HepG2 (cell line): ENCODE measurements around the gene PLCG1. TPM values are rescaled to one million over a fixed set of nuclear protein-coding genes. Genes with fewer than 3 reads are reported as not detected.

Source experiments
- ATAC-seq: fragments of 200-7000 bp; cut with Tn5 transposase; 3 replicates; pipeline ENCODE4 v1.9.1; 2020; ENCODE audit warnings: mild to moderate bottlenecking, moderate library complexity
- BruUV-seq: library from RNA; stranded (reverse); fragments of 400-500 nt; replicated peaks from 2 replicates; lab custom pipeline; 2021; lab: Mats Ljungman, UMichigan
- CTCF ChIA-PET: fragments of 300-600 bp; formaldehyde crosslinking; extraction: SDS; loops from one replicate; lab custom pipeline; 2021; ENCODE audit warnings: low total read pairs, inconsistent platforms, low intra/inter-chr PET ratio; lab: Yijun Ruan, JAX
- POLR2A ChIA-PET: fragments of 350-600 bp; sonication (Branson Sonifier 250); formaldehyde crosslinking; loops from one replicate; lab custom pipeline; 2020; ENCODE audit warnings: antibody characterized with exemption, inconsistent platforms; lab: Yijun Ruan, JAX
- DNase-seq: peaks from one replicate; pipeline ENCODE4 v3.0.0-alpha.2; 2015; ENCODE audit warnings: low spot score
- FAIRE-seq: peaks from 3 replicates; lab custom pipeline; 2011; peaks lifted over from hg19 to GRCh38; lab: Jason Lieb, UNC
- H2AFZ ChIP-seq: one replicate; pipeline ENCODE4 v1.6.1; 2011; ENCODE audit warnings: low read length, inconsistent platforms
- H3K27ac ChIP-seq: fragments of 300-600 bp; 3 replicates; pipeline ENCODE4 v1.8.0; 2011; ENCODE audit warnings: mixed run types, mild to moderate bottlenecking, mixed read lengths, low read length, inconsistent platforms; ENCODE audit not compliant: insufficient read depth; ENCODE audit errors: extremely low read length
- H3K27me3 ChIP-seq, 2 experiments: fragments of 200-600 bp in 1 of 2; 2 replicates in 1 of 2; 3 replicates in 1 of 2; pipeline versions ENCODE4 v1.6.0 to v1.8.0; 2011; ENCODE audit warnings: low read length in 2 of 2, mild to moderate bottlenecking in 2 of 2, moderate library complexity in 2 of 2, inconsistent platforms in 1 of 2; ENCODE audit not compliant: insufficient read depth in 2 of 2, control insufficient read depth in 1 of 2
- H3K36me3 ChIP-seq, 2 experiments: fragments of 200-600 bp in 1 of 2; replicated peaks in 1 of 2; 2 replicates in 1 of 2; 3 replicates in 1 of 2; pipeline versions ENCODE4 v1.5.1 to v1.8.0; 2011; ENCODE audit warnings: low read length in 2 of 2, inconsistent platforms in 1 of 2; ENCODE audit not compliant: insufficient read depth in 2 of 2, control insufficient read depth in 1 of 2
- H3K4me1 ChIP-seq: 2 replicates; pipeline ENCODE4 v1.5.1; 2012; ENCODE audit warnings: low read length, inconsistent platforms; ENCODE audit not compliant: insufficient read depth
- H3K4me2 ChIP-seq: 2 replicates; pipeline ENCODE4 v1.6.0; 2011; ENCODE audit warnings: low read depth, low read length, inconsistent platforms
- H3K4me3 ChIP-seq, 3 experiments: fragments of 200-600 bp in 1 of 3; sonication (generic), shearing (Covaris generic) in 1 of 3; replicated peaks in 1 of 3; 2 replicates each; pipeline ENCODE4 v1.5.1; 2011 to 2016; ENCODE audit warnings: low read length in 3 of 3, inconsistent platforms in 2 of 3, low read depth in 2 of 3, mild to moderate bottlenecking in 2 of 3, control low read depth in 1 of 3, mixed read lengths in 1 of 3; ENCODE audit not compliant: insufficient read depth in 1 of 3
- H3K79me2 ChIP-seq: one replicate; pipeline ENCODE4 v1.6.1; 2011; ENCODE audit warnings: low read length, inconsistent platforms; ENCODE audit not compliant: insufficient read depth
- H3K9ac ChIP-seq: 2 replicates; pipeline ENCODE4 v1.6.0; 2011; ENCODE audit warnings: mild to moderate bottlenecking, low read depth, low read length, inconsistent platforms; ENCODE audit not compliant: insufficient read depth
- H3K9me3 ChIP-seq: 2 replicates; pipeline ENCODE4 v1.5.1; 2012; ENCODE audit warnings: mild to moderate bottlenecking, low read length
- H4K20me1 ChIP-seq: 2 replicates; pipeline ENCODE4 v1.6.0; 2011; ENCODE audit warnings: inconsistent platforms, mild to moderate bottlenecking, low read length, moderate library complexity; ENCODE audit not compliant: insufficient read depth
- CHD4 ChIP-seq: fragments of 200-600 bp; sonication (generic); IDR thresholded peaks from 2 replicates; pipeline ENCODE4 v1.7.0; 2017; ENCODE audit warnings: mild to moderate bottlenecking, low read length, borderline replicate concordance
- KAT2B ChIP-seq: fragments of 150-350 bp; IDR thresholded peaks from 2 replicates; pipeline ENCODE4 v1.6.1; 2014; ENCODE audit warnings: low read depth, low read length, borderline replicate concordance
- KDM2A ChIP-seq: sonication (generic); formaldehyde crosslinking; IDR thresholded peaks from 2 replicates; pipeline ENCODE4 v1.4.0; 2020; ENCODE audit warnings: low read depth, missing genetic modification reagents, borderline replicate concordance
- RELA ChIP-seq: sonication (generic); formaldehyde crosslinking; IDR thresholded peaks from 2 replicates; pipeline ENCODE4 v1.4.0; 2020; ENCODE audit warnings: missing genetic modification reagents
- SMYD3 ChIP-seq: sonication (generic); formaldehyde crosslinking; IDR thresholded peaks from 2 replicates; pipeline ENCODE4 v1.8.1; 2023; ENCODE audit warnings: mild to moderate bottlenecking, missing genetic modification reagents
- SRSF1 ChIP-seq: fragments of 200-400 bp; formaldehyde crosslinking; optimal IDR thresholded peaks from 2 replicates; pipeline ENCODE3; 2017; ENCODE audit warnings: mild to moderate bottlenecking, low read depth, low read length, moderate library complexity
- SRY ChIP-seq: sonication (generic); formaldehyde crosslinking; IDR thresholded peaks from 2 replicates; pipeline ENCODE4 v1.8.0; 2022; ENCODE audit warnings: mild to moderate bottlenecking, missing genetic modification reagents
- TARDBP ChIP-seq: sonication (generic); formaldehyde crosslinking; IDR thresholded peaks from 2 replicates; pipeline ENCODE4 v1.8.0; 2022; ENCODE audit warnings: mild to moderate bottlenecking, missing genetic modification reagents
- TCF7L2 ChIP-seq: IDR thresholded peaks from 2 replicates; pipeline ENCODE4 v1.6.1; 2011; ENCODE audit warnings: mild to moderate bottlenecking, low read depth, low read length, moderate library complexity
- ZBTB38 ChIP-seq: sonication (generic); formaldehyde crosslinking; IDR thresholded peaks from 2 replicates; pipeline ENCODE4 v1.5.1; 2020; ENCODE audit warnings: mild to moderate bottlenecking, missing genetic modification reagents
- ZEB1 ChIP-seq: IDR thresholded peaks from 2 replicates; pipeline ENCODE4 v1.6.1; 2012; ENCODE audit warnings: mild to moderate bottlenecking, low read depth, inconsistent platforms; ENCODE audit not compliant: insufficient replicate concordance
- ZNF282 ChIP-seq: fragments of 450-650 bp; IDR thresholded peaks from 2 replicates; pipeline ENCODE4 v1.6.1; 2018; ENCODE audit not compliant: partially characterized antibody
- ZNF3 ChIP-seq: IDR thresholded peaks from 2 replicates; pipeline ENCODE4 v1.7.0; 2017; ENCODE audit warnings: inconsistent platforms
- ZNF326 ChIP-seq: sonication (generic); formaldehyde crosslinking; IDR thresholded peaks from 2 replicates; pipeline ENCODE4 v1.4.0; 2020; ENCODE audit warnings: missing genetic modification reagents, borderline replicate concordance
- ZNF546 ChIP-seq: sonication (generic); formaldehyde crosslinking; conservative IDR thresholded peaks from 2 replicates; pipeline ENCODE4 v1.8.1; 2023; ENCODE audit warnings: mild to moderate bottlenecking, missing genetic modification reagents
- ZNF724P ChIP-seq: sonication (generic); formaldehyde crosslinking; IDR thresholded peaks from 2 replicates; pipeline ENCODE4 v1.8.0; 2022; ENCODE audit warnings: missing genetic modification reagents, borderline replicate concordance
- ZNF75D ChIP-seq: sonication (generic); formaldehyde crosslinking; IDR thresholded peaks from 2 replicates; pipeline ENCODE4 v1.8.1; 2023; ENCODE audit warnings: missing genetic modification reagents, mild to moderate bottlenecking, borderline replicate concordance
- ZNF761 ChIP-seq: sonication (generic); formaldehyde crosslinking; conservative IDR thresholded peaks from 2 replicates; pipeline ENCODE4 v1.4.0; 2020; ENCODE audit warnings: mild to moderate bottlenecking, missing genetic modification reagents
- ZNF878 ChIP-seq: sonication (generic); formaldehyde crosslinking; IDR thresholded peaks from 2 replicates; pipeline ENCODE4 v1.8.1; 2023; ENCODE audit warnings: mild to moderate bottlenecking, missing genetic modification reagents, moderate library complexity
- WGBS: methylation state at CpG from one replicate; pipeline ENCODE4 v1.1.6; 2017; ENCODE audit warnings: low lambda C conversion rate; 5-methylcytosine and 5-hydroxymethylcytosine counted together
- in situ Hi-C: cut with HindIII; loops from 2 replicates; pipeline ENCODE4 v1.10.0; 2017; ENCODE audit warnings: low pct_unique_long_range_greater_than_20kb; ENCODE audit not compliant: extremely low pct_ligation_motif_present
- intact Hi-C: fragments of 100-400 bp; cut with micrococcal nuclease; formaldehyde crosslinking; loops from one replicate; pipeline ENCODE4 v1.10.0; 2022; ENCODE audit not compliant: unreplicated experiment
- polyA plus RNA-seq, 8 experiments: library from polyadenylated mRNA; depleted of rRNA in 3 of 8; stranded (reverse) in 7 of 8; unstranded in 1 of 8; fragments of >200 nt; fragmentation: Illumina TruSeq in 4 of 8; extraction: Trizol in 4 of 8; gene quantifications; 2 replicates each; pipeline versions ENCODE4 v1.2.1 to v1.2.3, GENCODE V29; 2011 to 2016; ENCODE audit warnings: low read depth in 4 of 8, missing spikeins in 1 of 8, mixed read lengths in 1 of 8; ENCODE audit not compliant: insufficient read depth in 1 of 8
- total RNA-seq, 5 experiments: library from RNA; depleted of rRNA; stranded (reverse); fragments of >200 nt; fragmentation: Illumina TruSeq; extraction: Trizol; gene quantifications; 2 replicates each; pipeline ENCODE4 v1.2.3, GENCODE V29; 2016; ENCODE audit warnings: low read depth in 1 of 5
- TF ChIP-seq, protein P1 (sequence below): IDR thresholded peaks from 2 replicates; pipeline ENCODE4 v1.6.1; 2016; ENCODE audit warnings: low read depth, control low read depth

Gene PLCG1
- total and polyA plus RNA-seq, 2 of the 13 experiments (the other 11 are each of a cell fraction or from before 2014, with no cell fraction given) = 85.3 to 158 TPM

DNA sequence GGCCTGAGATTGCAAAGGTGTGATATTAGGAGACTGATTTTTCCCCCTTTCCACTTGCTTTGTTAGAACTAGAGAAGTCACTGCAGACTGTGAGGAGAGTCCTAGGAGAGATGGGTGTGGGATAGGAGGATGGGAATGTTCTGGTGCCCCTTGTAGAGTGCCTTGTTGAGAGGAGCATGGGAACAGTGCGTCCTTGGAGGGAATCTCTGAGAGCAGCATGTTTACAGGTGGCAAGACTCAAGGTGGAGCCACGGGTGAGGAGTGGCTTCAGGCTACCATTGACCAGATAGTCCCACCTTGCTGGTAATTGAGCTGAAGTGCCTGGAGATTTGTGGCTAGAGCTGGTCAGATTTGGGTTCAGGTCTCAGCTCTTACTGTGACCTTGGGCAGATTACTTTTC, 6.0 kb downstream of the PLCG1 start:
- H4K20me1 ChIP-seq = peaks cover 30% of the 10 kb centered on the region
- ATAC-seq (no peak), FAIRE-seq (no peak), DNase-seq (no peak)
- H3K27ac ChIP-seq = no peak overlapping the region
- peaks cover 70% of the 10 kb centered on the region for H3K4me1 ChIP-seq
- intact Hi-C loops = no loop called here
- H2AFZ ChIP-seq = no peak overlapping the region
- no peak overlapping the region for H3K4me3 ChIP-seq
- H3K4me2 ChIP-seq = no peak overlapping the region
- 94% methylated on average over 2 of the region's 2 CpGs for WGBS
- POLR2A ChIA-PET = no interaction called here
- H3K79me2 ChIP-seq = peaks cover 98% of the 10 kb centered on the region
- H3K27me3 ChIP-seq = no peaks in the 10 kb centered on the region
- peaks cover 9 to 21% of the 10 kb centered on the region in 2 experiments for H3K36me3 ChIP-seq
- H3K9ac ChIP-seq = no peak overlapping the region
- no TSS peak for BruUV-seq
- TF ChIP-seq ZNF724P = 0 out of 2 replicates have a peak, but pooled peaks have one; percentile 40
- no peak for TF ChIP-seq TARDBP (CRISPR knock-in tag)
- CTCF ChIA-PET = no interaction called here
- in situ Hi-C loops = no loop called here
- no peaks in the 10 kb centered on the region for H3K9me3 ChIP-seq

DNA sequence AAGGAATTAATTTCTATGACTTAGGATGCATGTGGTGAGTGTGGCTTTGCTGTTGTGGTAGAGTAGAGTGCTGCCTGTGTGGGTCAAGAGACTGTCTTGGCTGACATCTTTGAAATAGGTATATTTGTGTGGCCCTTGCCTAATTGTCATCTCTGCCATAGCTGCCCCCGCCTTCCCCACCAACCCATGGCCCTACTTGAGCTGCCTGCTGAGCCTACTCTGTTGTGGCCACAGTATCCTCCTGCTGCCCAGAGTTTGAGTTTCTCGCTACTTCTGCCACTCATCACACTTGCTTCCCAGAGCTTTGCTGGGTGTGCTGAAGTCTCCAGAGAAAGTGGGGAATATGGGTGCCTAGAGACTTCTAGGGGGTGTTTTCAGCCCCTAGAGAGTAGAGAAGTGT, 8.0 kb downstream of the PLCG1 start:
- CTCF ChIA-PET = no interaction called here
- intact Hi-C loops = no loop called here
- TF ChIP-seq CHD4 = no peak
- TF ChIP-seq, protein P1, sequence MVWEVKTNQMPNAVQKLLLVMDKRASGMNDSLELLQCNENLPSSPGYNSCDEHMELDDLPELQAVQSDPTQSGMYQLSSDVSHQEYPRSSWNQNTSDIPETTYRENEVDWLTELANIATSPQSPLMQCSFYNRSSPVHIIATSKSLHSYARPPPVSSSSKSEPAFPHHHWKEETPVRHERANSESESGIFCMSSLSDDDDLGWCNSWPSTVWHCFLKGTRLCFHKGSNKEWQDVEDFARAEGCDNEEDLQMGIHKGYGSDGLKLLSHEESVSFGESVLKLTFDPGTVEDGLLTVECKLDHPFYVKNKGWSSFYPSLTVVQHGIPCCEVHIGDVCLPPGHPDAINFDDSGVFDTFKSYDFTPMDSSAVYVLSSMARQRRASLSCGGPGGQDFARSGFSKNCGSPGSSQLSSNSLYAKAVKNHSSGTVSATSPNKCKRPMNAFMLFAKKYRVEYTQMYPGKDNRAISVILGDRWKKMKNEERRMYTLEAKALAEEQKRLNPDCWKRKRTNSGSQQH (CRISPR knock-in tag) = no peak
- no peak for TF ChIP-seq ZNF75D (CRISPR knock-in tag)
- no peak for TF ChIP-seq ZEB1
- TF ChIP-seq ZNF282 = no peak
- TF ChIP-seq KDM2A = no peak
- no peak for TF ChIP-seq SRSF1
- TF ChIP-seq TCF7L2 = no peak
- TF ChIP-seq ZNF761 = no peak
- no peak for TF ChIP-seq SMYD3
- TF ChIP-seq ZBTB38 (CRISPR knock-in tag) = no peak
- TF ChIP-seq ZNF546 = no peak
- no peak for TF ChIP-seq RELA
- no peak for TF ChIP-seq ZNF326
- TF ChIP-seq ZNF878 (CRISPR knock-in tag) = no peak
- no peak for TF ChIP-seq ZNF3 (CRISPR knock-in tag)
- TF ChIP-seq SRY = no peak
- no peak for TF ChIP-seq KAT2B

More for the DNA sequence above, 8.0 kb downstream of the PLCG1 start:
- Histone ChIP-seq H4K20me1 (peaks cover 49% of the 10 kb centered on the region), H3K4me2 (no peak overlapping the region), H3K27me3 (no peaks in the 10 kb centered on the region), H2AFZ (no peak overlapping the region), H3K9me3 (no peaks in the 10 kb centered on the region), H3K36me3 (peaks cover 9 to 21% of the 10 kb centered on the region in 2 experiments), H3K4me1 (peaks cover 72% of the 10 kb centered on the region), H3K79me2 (peaks cover 98% of the 10 kb centered on the region), H3K27ac (no peak overlapping the region), H3K9ac (no peak overlapping the region), H3K4me3 (no peak overlapping the region)
- FAIRE-seq (no peak), ATAC-seq (no peak), DNase-seq (no peak)
- POLR2A ChIA-PET = interaction anchor here (3.9 kb wide), 1 partner anchor 9 kb away, joined by 13 read pairs; no protein-coding TSS in a partner anchor
- WGBS = 97% methylated on average over 2 of the region's 2 CpGs
- in situ Hi-C loops = no loop called here
- BruUV-seq = no TSS peak
